HL-60 (cell line): ENCODE data around the gene OR2W3.

ENCODE experiments used
- DNase-seq, 2 experiments: peaks; one replicate each; pipeline ENCODE4 v3.0.0-alpha.2; 2010 to 2020; ENCODE audit warnings: low read depth in 1 of 2, low spot score in 1 of 2
- H3K27ac ChIP-seq: fragments of 250-450 bp; sonication (Bioruptor Pico); replicated peaks from 2 replicates; pipeline ENCODE4 v1.5.1; 2020; ENCODE audit warnings: mild to moderate bottlenecking, moderate library complexity
- H3K27me3 ChIP-seq: fragments of 250-450 bp; sonication (Bioruptor Pico); 2 replicates; pipeline ENCODE4 v1.5.1; 2021; ENCODE audit warnings: mild to moderate bottlenecking, moderate library complexity; ENCODE audit not compliant: insufficient read depth, poor library complexity, severe bottlenecking
- H3K4me3 ChIP-seq: replicated peaks from 2 replicates; pipeline ENCODE4 v1.5.1; 2011; ENCODE audit warnings: mild to moderate bottlenecking, control low read depth, low read length; ENCODE audit not compliant: insufficient read depth
- CTCF ChIP-seq: IDR thresholded peaks from one replicate; pipeline ENCODE4 v1.5.1; 2011; ENCODE audit warnings: low read length, control low read depth, inconsistent platforms; ENCODE audit not compliant: insufficient read depth
- GABPA ChIP-seq: IDR thresholded peaks from 2 replicates; pipeline ENCODE4 v1.6.1; 2012; ENCODE audit warnings: low read depth
- POLR2AphosphoS5 ChIP-seq: IDR thresholded peaks from 2 replicates; pipeline ENCODE4 v1.6.1; 2012; ENCODE audit warnings: low read depth
- REST ChIP-seq: IDR thresholded peaks from 2 replicates; pipeline ENCODE4 v1.6.1; 2012; ENCODE audit warnings: low read depth; ENCODE audit not compliant: insufficient replicate concordance
- SPI1 ChIP-seq: IDR thresholded peaks from 2 replicates; pipeline ENCODE4 v1.6.1; 2012; ENCODE audit warnings: low read depth, mild to moderate bottlenecking, borderline replicate concordance
- long read RNA-seq: library from polyadenylated mRNA; unstranded; transcript quantifications from one replicate; pipeline ENCODE4 v2.0.0, GENCODE V29; 2020

The OR2W3 gene
- long read RNA-seq, result 0 reads

- no peak within 1 kb of the TSS for H3K27ac ChIP-seq
- H3K4me3 ChIP-seq, result no peak within 1 kb of the TSS
- no peak for TF ChIP-seq REST
- TF ChIP-seq CTCF, result no peak
- TF ChIP-seq POLR2AphosphoS5, result no peak
- TF ChIP-seq GABPA, result no peak
- TF ChIP-seq SPI1, result no peak
- DNase-seq, result no peak
- no peaks in the 10 kb centered on the region for H3K27me3 ChIP-seq
Observed at GRCh38 chr1:247895163-247895637, at the start of gene OR2W3. OR2W3 (plus strand) TSS chr1:247895587; CDS start chr1:247895587, 0 bp downstream.

- Histone ChIP-seq H3K4me3 (no peak overlapping the region), H3K27ac (no peak overlapping the region), H3K27me3 (no peaks in the 10 kb centered on the region)
- no peak for TF ChIP-seq SPI1
- no peak for TF ChIP-seq CTCF
- TF ChIP-seq GABPA, result no peak
- TF ChIP-seq POLR2AphosphoS5, result no peak
- no peak for TF ChIP-seq REST
- DNase-seq, result no peak
Observed at GRCh38 chr1:247845693-247846017, 49.7 kb upstream of the OR2W3 start.

- Histone ChIP-seq H3K27me3 (no peaks in the 10 kb centered on the region), H3K27ac (no peak overlapping the region), H3K4me3 (no peak overlapping the region)
- TF ChIP-seq CTCF (no peak), SPI1 (no peak), REST (no peak), GABPA (no peak), POLR2AphosphoS5 (no peak)
- DNase-seq, result no peak
Observed at GRCh38 chr1:247848346-247848745, 47.0 kb upstream of the OR2W3 start.
